A673 (cell line): Measurements from ENCODE around the gene SF3A1.

Source experiments
- EZH2 ChIP-seq: fragments of 200-600 bp; sonication (generic); IDR thresholded peaks from 2 replicates; pipeline ENCODE4 v1.6.1; 2017; ENCODE audit warnings: borderline replicate concordance, low read depth, mild to moderate bottlenecking, mixed read lengths, antibody characterized with exemption, low read length; ENCODE audit not compliant: poor library complexity, severe bottlenecking
- TF ChIP-seq, protein P1 (sequence below): fragments of 300-800, 200-600 bp; sonication (generic); conservative IDR thresholded peaks from 2 replicates; pipeline ENCODE4 v1.5.1; 2017; ENCODE audit warnings: low read depth, mild to moderate bottlenecking, antibody characterized with exemption, low read length, moderate library complexity, mixed read lengths

DNA sequence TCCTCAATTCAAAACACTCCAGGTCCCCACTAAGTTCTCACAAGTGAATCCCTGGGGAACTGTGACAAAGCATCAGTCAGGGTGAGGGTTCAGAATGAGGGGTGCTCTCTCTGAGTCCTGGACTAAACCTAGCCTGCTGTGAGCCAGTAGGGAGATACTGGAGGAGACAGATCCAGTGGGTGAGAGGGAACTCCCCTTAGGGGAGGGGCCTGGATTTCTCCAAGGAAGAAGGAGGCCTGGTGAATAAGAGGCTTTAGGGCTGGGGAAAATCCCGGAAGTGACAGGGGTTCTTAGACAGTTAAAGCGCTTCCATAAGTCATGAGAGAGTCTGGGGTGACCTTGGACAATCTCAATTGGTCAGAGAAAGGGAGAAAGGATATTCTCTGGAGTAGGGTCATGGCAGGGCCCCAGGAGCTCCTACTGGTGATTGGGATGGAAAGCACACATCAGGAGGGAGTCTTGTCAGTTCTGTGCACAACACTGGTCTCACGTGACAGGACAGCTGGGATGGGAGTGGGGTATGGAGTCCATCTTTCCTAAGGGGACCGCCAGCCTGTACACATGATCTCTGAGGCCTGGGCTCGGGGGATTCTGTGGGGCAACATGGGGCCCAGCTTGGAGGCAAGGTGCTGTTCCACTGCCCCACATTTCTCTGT is 31.5 kb downstream of the SF3A1 start:
- TF ChIP-seq, protein P1, sequence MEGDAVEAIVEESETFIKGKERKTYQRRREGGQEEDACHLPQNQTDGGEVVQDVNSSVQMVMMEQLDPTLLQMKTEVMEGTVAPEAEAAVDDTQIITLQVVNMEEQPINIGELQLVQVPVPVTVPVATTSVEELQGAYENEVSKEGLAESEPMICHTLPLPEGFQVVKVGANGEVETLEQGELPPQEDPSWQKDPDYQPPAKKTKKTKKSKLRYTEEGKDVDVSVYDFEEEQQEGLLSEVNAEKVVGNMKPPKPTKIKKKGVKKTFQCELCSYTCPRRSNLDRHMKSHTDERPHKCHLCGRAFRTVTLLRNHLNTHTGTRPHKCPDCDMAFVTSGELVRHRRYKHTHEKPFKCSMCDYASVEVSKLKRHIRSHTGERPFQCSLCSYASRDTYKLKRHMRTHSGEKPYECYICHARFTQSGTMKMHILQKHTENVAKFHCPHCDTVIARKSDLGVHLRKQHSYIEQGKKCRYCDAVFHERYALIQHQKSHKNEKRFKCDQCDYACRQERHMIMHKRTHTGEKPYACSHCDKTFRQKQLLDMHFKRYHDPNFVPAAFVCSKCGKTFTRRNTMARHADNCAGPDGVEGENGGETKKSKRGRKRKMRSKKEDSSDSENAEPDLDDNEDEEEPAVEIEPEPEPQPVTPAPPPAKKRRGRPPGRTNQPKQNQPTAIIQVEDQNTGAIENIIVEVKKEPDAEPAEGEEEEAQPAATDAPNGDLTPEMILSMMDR = no peak
- TF ChIP-seq EZH2 = no peak
